ENCODE measurements around the gene FGD4.

The FGD4 gene

DNA sequence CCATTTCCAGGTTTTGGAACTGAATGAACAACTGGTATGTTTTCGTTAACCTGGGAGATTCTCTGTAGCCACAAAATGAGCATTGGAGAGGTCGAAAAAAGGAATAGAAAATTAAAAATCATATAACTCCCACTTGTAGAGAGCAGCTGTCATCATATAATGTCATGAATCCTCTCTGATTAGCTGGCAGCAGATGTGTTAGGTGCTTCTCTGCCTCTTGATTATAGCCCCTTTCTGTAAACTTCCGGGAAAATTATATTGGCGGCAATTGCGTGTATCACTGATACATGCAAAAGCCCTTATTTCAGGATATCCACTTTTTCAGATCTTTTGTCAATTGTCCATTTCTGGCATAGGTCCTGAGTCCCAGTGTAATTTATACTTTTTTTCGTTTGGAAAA is 31.7 kb downstream of the FGD4 start:
- CTCF ChIA-PET: no interaction called here

DNA sequence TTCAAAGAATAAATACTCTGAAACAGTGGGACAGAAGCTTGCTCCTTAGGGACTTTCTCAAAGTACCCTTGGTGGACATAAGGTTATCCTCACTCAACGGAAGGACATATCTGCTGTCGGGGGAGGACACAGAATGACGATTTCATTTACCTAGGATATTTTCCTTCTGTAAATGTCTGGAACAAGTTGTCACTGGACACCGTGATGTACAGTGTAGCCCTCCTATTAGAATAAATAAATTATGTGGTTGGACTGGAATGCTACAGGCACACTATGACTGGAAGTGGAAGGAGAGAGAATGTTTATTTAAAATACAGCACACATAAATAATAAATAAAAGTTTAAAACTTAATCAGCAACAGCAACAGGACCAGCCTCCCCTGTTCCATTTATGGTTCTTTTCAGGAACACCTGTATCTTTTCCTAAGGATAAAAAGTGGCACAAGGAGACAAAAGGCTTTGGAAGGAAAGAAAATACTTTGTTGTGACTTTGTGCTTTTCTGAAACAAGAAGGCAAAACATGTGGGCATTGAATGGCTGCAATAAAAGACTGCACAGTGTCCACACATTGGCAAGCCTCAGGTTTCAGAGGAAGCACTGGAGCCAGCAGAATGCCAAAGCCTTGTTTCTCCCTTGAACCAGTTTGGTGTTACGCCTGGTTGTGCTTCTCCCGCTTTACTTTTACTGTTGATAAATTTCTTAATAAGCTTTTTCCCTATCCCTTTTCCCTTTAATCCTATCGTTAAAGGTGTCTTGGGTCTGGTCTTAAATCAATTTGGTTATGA is 36.8 kb downstream of the FGD4 start:
- TF ChIP-seq PKNOX1 (IDR thresholded peaks at IDR 0.05) (no peak), LEF1 (IDR thresholded peaks at IDR 0.05; ENCODE audit: borderline replicate concordance) (no peak), HDGF (IDR thresholded peaks at IDR 0.05; ENCODE audit: borderline replicate concordance) (no peak), SP1 (IDR thresholded peaks at IDR 0.05) (no peak), SUZ12 (IDR thresholded peaks at IDR 0.05) (no peak)
- CTCF ChIA-PET: no interaction called here
- DNase-seq (ENCODE audit: extremely low spot score): no peak
- POLR2A ChIA-PET: no interaction called here

More for the DNA sequence above, 31.7 kb downstream of the FGD4 start:
- POLR2A ChIA-PET: no interaction called here
- TF ChIP-seq LEF1 (IDR thresholded peaks at IDR 0.05; ENCODE audit: borderline replicate concordance): no peak
- TF ChIP-seq ARNT (IDR thresholded peaks at IDR 0.05): no peak
- no peak for TF ChIP-seq CTBP1 (IDR thresholded peaks at IDR 0.05; ENCODE audit: borderline replicate concordance)
- TF ChIP-seq HDGF (IDR thresholded peaks at IDR 0.05; ENCODE audit: borderline replicate concordance): no peak
- TF ChIP-seq PKNOX1 (IDR thresholded peaks at IDR 0.05): no peak
- TF ChIP-seq FOXM1 (IDR thresholded peaks at IDR 0.05; ENCODE audit: borderline replicate concordance): no peak
- TF ChIP-seq NFRKB (IDR thresholded peaks at IDR 0.05): no peak
- no peak for TF ChIP-seq FOXK2 (IDR thresholded peaks at IDR 0.05)
- no peak for TF ChIP-seq FOXA1 (IDR thresholded peaks at IDR 0.05)
- no peak for TF ChIP-seq SP1 (IDR thresholded peaks at IDR 0.05)
- TF ChIP-seq BHLHE40 (IDR thresholded peaks at IDR 0.05; ENCODE audit: borderline replicate concordance): no peak
- TF ChIP-seq SUZ12 (IDR thresholded peaks at IDR 0.05): no peak
- no peak for TF ChIP-seq L3MBTL2 (conservative IDR thresholded peaks at IDR 0.05)
- TF ChIP-seq ZNF384 (IDR thresholded peaks at IDR 0.05): no peak
- no peak for TF ChIP-seq ELF4 (IDR thresholded peaks at IDR 0.05)
- TF ChIP-seq TARDBP (IDR thresholded peaks at IDR 0.05): no peak
- DNase-seq (ENCODE audit: extremely low spot score): no peak

DNA sequence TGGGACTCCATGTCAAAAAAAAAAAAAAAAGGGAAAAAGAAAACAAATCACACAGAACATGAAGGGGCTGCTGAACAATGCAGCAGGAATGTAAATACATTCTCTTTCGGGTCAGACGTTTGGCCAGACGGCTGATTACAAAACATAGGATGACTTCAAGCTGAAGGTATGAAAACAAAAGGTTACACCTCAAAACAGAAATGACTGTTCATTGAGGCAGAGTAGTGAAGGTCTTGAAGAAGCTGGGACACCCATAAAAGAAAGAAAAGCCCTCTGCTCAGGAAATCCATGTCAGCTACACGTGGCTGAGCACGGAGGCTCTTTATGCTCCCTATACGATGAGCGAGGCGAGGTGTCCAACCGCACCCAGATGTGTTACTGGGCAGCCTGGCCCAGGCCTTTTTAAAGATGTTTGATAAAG is 37.7 kb downstream of the FGD4 start:
- ChIA-PET POLR2A (no interaction called here), CTCF (no interaction called here)
- TF ChIP-seq LEF1 (IDR thresholded peaks at IDR 0.05; ENCODE audit: borderline replicate concordance) (no peak), SUZ12 (IDR thresholded peaks at IDR 0.05) (no peak), TARDBP (IDR thresholded peaks at IDR 0.05) (no peak), BHLHE40 (IDR thresholded peaks at IDR 0.05; ENCODE audit: borderline replicate concordance) (no peak), ARNT (IDR thresholded peaks at IDR 0.05) (no peak), FOXM1 (IDR thresholded peaks at IDR 0.05; ENCODE audit: borderline replicate concordance) (no peak), HDGF (IDR thresholded peaks at IDR 0.05; ENCODE audit: borderline replicate concordance) (no peak), NFRKB (IDR thresholded peaks at IDR 0.05) (no peak), L3MBTL2 (conservative IDR thresholded peaks at IDR 0.05) (no peak), CTBP1 (IDR thresholded peaks at IDR 0.05; ENCODE audit: borderline replicate concordance) (no peak), ZNF384 (IDR thresholded peaks at IDR 0.05) (no peak), SP1 (IDR thresholded peaks at IDR 0.05) (no peak), FOXK2 (IDR thresholded peaks at IDR 0.05) (no peak), ELF4 (IDR thresholded peaks at IDR 0.05) (no peak), PKNOX1 (IDR thresholded peaks at IDR 0.05) (no peak), FOXA1 (IDR thresholded peaks at IDR 0.05) (no peak)
- DNase-seq (ENCODE audit: extremely low spot score): no peak

GRCh38 chr12:32440120-32440865 is 40.9 kb downstream of the FGD4 start:
- POLR2A ChIA-PET: no interaction called here
- no peak for DNase-seq (ENCODE audit: extremely low spot score)
- CTCF ChIA-PET: interaction anchor here (1.2 kb wide), 1 partner anchor 315 kb away, joined by 3 read pairs; the partner anchor contains the start of gene YARS2

GRCh38 chr12:32443491-32443890 is 44.1 kb downstream of the FGD4 start:
- no peak for TF ChIP-seq ZNF384 (IDR thresholded peaks at IDR 0.05)
- TF ChIP-seq FOXK2 (IDR thresholded peaks at IDR 0.05): no peak
- no peak for TF ChIP-seq HDGF (IDR thresholded peaks at IDR 0.05; ENCODE audit: borderline replicate concordance)
- TF ChIP-seq LEF1 (IDR thresholded peaks at IDR 0.05; ENCODE audit: borderline replicate concordance): no peak
- no peak for TF ChIP-seq L3MBTL2 (conservative IDR thresholded peaks at IDR 0.05)
- no peak for TF ChIP-seq TARDBP (IDR thresholded peaks at IDR 0.05)
- no peak for TF ChIP-seq ARNT (IDR thresholded peaks at IDR 0.05)
- TF ChIP-seq SUZ12 (IDR thresholded peaks at IDR 0.05): no peak
- no peak for TF ChIP-seq SP1 (IDR thresholded peaks at IDR 0.05)
- TF ChIP-seq FOXA1 (IDR thresholded peaks at IDR 0.05): no peak
- TF ChIP-seq PKNOX1 (IDR thresholded peaks at IDR 0.05): no peak
- POLR2A ChIA-PET: no interaction called here
- DNase-seq (ENCODE audit: extremely low spot score): no peak
- CTCF ChIA-PET: interaction anchor here (0.6 kb wide), 1 partner anchor 56 kb away, joined by 5 read pairs; no protein-coding TSS in a partner anchor

More at GRCh38 chr12:32440120-32440865, 40.9 kb downstream of the FGD4 start:
- TF ChIP-seq SP1 (IDR thresholded peaks at IDR 0.05) (no peak), ZNF384 (IDR thresholded peaks at IDR 0.05) (no peak), FOXM1 (IDR thresholded peaks at IDR 0.05; ENCODE audit: borderline replicate concordance) (no peak), ARNT (IDR thresholded peaks at IDR 0.05) (no peak), SUZ12 (IDR thresholded peaks at IDR 0.05) (no peak)

Data from HEK293T (cell line).